Gastroesophageal sphincter (tissue), 4 donors: ENCODE measurements around the gene NIPAL4. TPM values are rescaled to one million over a fixed set of nuclear protein-coding genes. Genes with fewer than 3 reads are reported as not detected.
"Not testable (repeated sequence)": the region's sequence is repeated elsewhere in the genome, so short reads cannot be mapped to it uniquely, and the experiment has no call there.

Source experiments
- ATAC-seq: fragments of 150-250 bp; one replicate; pipeline ENCODE4 v1.9.1; 2016; ENCODE audit warnings: mild to moderate bottlenecking, moderate library complexity
- H3K27ac ChIP-seq, 4 donors: fragments of 200-600 bp; sonication (generic) in 3 of 4; 1 replicate in 3 of 4; 2 replicates in 1 of 4; pipeline ENCODE4 v1.5.1; 2016 to 2019
- H3K27me3 ChIP-seq: fragments of 200-600 bp; sonication (generic); one replicate; pipeline ENCODE4 v1.5.1; 2019
- H3K36me3 ChIP-seq, 2 donors: fragments of 200-600 bp; sonication (generic); one replicate each; pipeline ENCODE4 v1.5.1; 2019; ENCODE audit warnings: control low read depth in 1 of 2
- H3K4me1 ChIP-seq, 3 donors: fragments of 200-600 bp; sonication (generic); 1 replicate in 2 of 3; 2 replicates in 1 of 3; pipeline ENCODE4 v1.5.1; 2016 to 2019; ENCODE audit warnings: control low read depth in 2 of 3
- H3K4me3 ChIP-seq, 2 donors: fragments of 200-600 bp; sonication (generic); one replicate each; pipeline ENCODE4 v1.5.1; 2019; ENCODE audit warnings: mild to moderate bottlenecking in 1 of 2, moderate library complexity in 1 of 2
- H3K9me3 ChIP-seq, 3 donors: fragments of 200-600 bp; sonication (generic); one replicate each; pipeline ENCODE4 v1.5.1; 2017 to 2019; ENCODE audit warnings: control low read depth in 2 of 3
- EP300 ChIP-seq: sonication (generic); formaldehyde crosslinking; IDR thresholded peaks from one replicate; pipeline ENCODE4 v1.6.1; 2017; ENCODE audit warnings: antibody characterized with exemption, mild to moderate bottlenecking
- POLR2A ChIP-seq, 2 donors: fragments of 450-650 bp; IDR thresholded peaks; one replicate each; pipeline ENCODE4 v1.6.1; 2017; ENCODE audit warnings: antibody characterized with exemption in 2 of 2, mild to moderate bottlenecking in 2 of 2, moderate library complexity in 1 of 2
- POLR2AphosphoS5 ChIP-seq: sonication (generic); formaldehyde crosslinking; IDR thresholded peaks from one replicate; pipeline ENCODE4 v1.6.1; 2017; ENCODE audit warnings: antibody characterized with exemption
- WGBS, 2 donors: methylation state at CpG; one replicate each; pipeline ENCODE4 v1.1.5; 2018; ENCODE audit warnings: low coverage in 1 of 2; 5-methylcytosine and 5-hydroxymethylcytosine counted together
- total RNA-seq, 4 donors: library from RNA; depleted of rRNA; stranded (reverse); fragments of >200 nt; gene quantifications; one replicate each; pipeline ENCODE4 v1.1.0, GENCODE V29; 2016
- TF ChIP-seq, protein P1 (sequence below), 4 experiments: fragments of 200-600 bp in 2 of 4; fragments of 450-650 bp in 2 of 4; sonication (generic) in 1 of 4; IDR thresholded peaks; one replicate each; pipeline ENCODE4 v1.5.1; 2017 to 2019; ENCODE audit warnings: antibody characterized with exemption in 4 of 4, mild to moderate bottlenecking in 2 of 4, moderate library complexity in 2 of 4

NIPAL4 gene
- 1 to 10 TPM; 1.2 to 4.8 (median 2.7) TPM for total RNA-seq

- peak within 1 kb of the TSS; percentile 35 to 68 for H3K4me3 ChIP-seq
- peak within 1 kb of the TSS in 3 of 4 donors; percentile 49 to 78 (median 68) for H3K27ac ChIP-seq
- H3K4me1 ChIP-seq: peaks cover 0 to 51% (median 16%) of the 10 kb centered on the region in 3 donors
- H3K36me3 ChIP-seq: no peaks in the 10 kb centered on the region
- H3K27me3 ChIP-seq: peaks cover 3% of the 10 kb centered on the region
- peak; percentile 49 for ATAC-seq
- TF ChIP-seq POLR2A (IDR thresholded peaks at IDR 0.05) (no peak), POLR2AphosphoS5 (peak; percentile 28)
- no peaks in the 10 kb centered on the region for H3K9me3 ChIP-seq
- 9 to 10% methylated on average over 8 to 23 of the region's 54 CpGs for WGBS, 2 donors
Observed at GRCh38 chr5:157459715-157460599, at the start of gene NIPAL4. TSS of gene NIPAL4 (plus strand) at chr5:157460213. CDS start at chr5:157460321, 108 bp downstream.

DNA sequence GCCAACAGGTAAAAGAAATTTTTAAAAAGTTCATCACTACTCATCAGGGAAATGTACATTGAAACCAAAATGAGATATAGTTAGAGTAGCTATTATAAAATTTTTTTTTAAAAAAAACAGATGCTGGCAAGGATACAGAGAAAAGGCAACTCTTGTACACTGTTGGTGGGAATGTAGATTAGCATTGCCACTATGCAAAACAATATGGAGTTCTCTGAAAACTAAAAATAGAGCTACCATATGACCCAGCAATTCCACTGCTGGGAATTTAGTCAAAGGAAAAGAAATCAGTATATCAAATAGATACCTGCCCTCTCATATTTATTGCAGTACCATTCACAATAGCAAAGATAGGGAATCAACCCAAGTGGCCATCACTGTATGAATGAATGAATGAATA, 44.2 kb upstream of the NIPAL4 start:
- H3K27ac ChIP-seq: no peak overlapping the region
- no peaks in the 10 kb centered on the region for H3K9me3 ChIP-seq
- H3K4me3 ChIP-seq: no peak overlapping the region
- TF ChIP-seq POLR2AphosphoS5 (no peak), EP300 (no peak), POLR2A (IDR thresholded peaks at IDR 0.05) (no peak)
- TF ChIP-seq, protein P1, sequence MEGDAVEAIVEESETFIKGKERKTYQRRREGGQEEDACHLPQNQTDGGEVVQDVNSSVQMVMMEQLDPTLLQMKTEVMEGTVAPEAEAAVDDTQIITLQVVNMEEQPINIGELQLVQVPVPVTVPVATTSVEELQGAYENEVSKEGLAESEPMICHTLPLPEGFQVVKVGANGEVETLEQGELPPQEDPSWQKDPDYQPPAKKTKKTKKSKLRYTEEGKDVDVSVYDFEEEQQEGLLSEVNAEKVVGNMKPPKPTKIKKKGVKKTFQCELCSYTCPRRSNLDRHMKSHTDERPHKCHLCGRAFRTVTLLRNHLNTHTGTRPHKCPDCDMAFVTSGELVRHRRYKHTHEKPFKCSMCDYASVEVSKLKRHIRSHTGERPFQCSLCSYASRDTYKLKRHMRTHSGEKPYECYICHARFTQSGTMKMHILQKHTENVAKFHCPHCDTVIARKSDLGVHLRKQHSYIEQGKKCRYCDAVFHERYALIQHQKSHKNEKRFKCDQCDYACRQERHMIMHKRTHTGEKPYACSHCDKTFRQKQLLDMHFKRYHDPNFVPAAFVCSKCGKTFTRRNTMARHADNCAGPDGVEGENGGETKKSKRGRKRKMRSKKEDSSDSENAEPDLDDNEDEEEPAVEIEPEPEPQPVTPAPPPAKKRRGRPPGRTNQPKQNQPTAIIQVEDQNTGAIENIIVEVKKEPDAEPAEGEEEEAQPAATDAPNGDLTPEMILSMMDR (IDR thresholded peaks at IDR 0.05): no peak
- ATAC-seq: no peak
- H3K27me3 ChIP-seq: no peaks in the 10 kb centered on the region
- H3K36me3 ChIP-seq: no peaks in the 10 kb centered on the region
- no peaks in the 10 kb centered on the region for H3K4me1 ChIP-seq

DNA sequence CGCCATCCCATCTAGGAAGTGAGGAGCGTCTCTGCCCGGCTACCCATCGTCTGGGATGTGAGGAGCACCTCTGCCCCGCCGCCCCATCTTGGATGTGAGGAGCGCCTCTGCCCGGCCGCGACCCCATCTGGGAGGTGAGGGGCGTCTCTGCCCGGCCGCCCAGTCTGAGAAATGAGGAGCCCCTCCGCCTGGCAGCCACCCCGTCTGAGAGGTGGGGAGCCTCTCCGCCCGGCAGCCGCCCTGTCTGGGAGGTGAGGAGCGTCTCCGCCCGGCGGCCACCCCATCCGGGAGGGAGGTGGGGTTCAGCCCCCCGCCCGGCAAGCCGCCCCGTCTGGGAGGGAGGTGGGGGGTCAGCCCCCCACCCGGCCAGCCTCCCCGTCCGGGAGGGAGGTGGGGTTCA, 40.5 kb upstream of the NIPAL4 start:
- not testable (repeated sequence) for ATAC-seq, H3K27ac ChIP-seq, H3K36me3 ChIP-seq, H3K4me1 ChIP-seq, H3K27me3 ChIP-seq, H3K9me3 ChIP-seq, H3K4me3 ChIP-seq
- no CpG with 5 or more reads among the region's 30 CpGs for WGBS, 2 donors

DNA sequence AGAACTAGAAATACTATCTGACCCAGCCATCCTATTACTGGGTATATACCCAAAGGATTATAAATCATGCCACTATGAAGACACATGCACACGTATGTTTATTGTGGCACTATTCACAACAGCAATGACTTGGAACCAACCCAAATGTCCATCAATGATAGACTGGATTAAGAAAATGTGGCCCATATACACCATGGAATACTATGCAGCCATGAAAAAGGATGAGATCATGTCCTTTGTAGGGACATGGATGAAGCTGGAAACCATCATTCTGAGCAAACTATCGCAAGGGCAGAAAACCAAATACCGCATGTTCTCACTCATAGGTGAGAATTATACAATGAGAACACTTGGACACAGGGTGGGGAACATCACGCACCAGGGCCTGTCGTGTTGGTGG, 30.1 kb upstream of the NIPAL4 start:
- not testable (repeated sequence) for H3K4me1 ChIP-seq, H3K9me3 ChIP-seq, H3K4me3 ChIP-seq, H3K27me3 ChIP-seq, H3K27ac ChIP-seq, H3K36me3 ChIP-seq, ATAC-seq
- WGBS, 2 donors: 92 to 93% methylated on average over 5 of the region's 5 CpGs

DNA sequence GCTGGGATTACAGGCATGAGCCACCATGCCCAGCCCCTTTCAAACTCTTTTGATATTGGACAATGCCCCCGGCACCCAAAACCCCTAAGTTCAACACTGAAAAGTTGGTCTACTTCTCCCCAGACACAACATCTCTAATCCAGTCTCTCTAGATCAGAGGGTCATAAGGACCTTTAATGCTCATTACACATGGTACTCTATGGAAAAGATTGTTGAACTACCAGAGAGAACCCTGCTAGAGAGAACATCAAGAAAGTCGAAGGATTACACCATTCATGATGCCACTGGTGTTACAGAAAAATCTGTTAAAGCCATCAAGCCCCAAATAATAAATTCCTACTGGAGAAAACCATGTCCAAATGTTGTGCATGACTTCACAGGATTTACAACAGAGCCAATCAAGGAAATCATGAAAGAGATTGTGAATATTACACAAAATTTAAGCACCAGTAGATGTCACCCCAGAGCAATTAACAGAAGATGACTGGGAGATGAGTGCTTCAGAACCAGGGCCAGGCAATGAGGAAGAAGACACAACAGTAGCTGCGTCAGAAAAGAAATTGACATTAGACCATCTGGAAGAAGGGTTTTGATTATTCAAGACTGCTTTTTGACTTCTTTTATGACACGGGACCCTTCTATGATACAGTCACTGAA, 28.3 kb upstream of the NIPAL4 start:
- peak; percentile 74 for ATAC-seq
- H3K4me3 ChIP-seq: no peak overlapping the region
- no peak overlapping the region for H3K27ac ChIP-seq
- H3K27me3 ChIP-seq: no peaks in the 10 kb centered on the region
- H3K36me3 ChIP-seq: no peaks in the 10 kb centered on the region
- no peak for TF ChIP-seq POLR2AphosphoS5
- TF ChIP-seq, protein P1 (IDR thresholded peaks at IDR 0.05): peak; percentile 37 to 70 (median 60)
- H3K4me1 ChIP-seq: no peaks in the 10 kb centered on the region
- H3K9me3 ChIP-seq: no peaks in the 10 kb centered on the region
- WGBS, 2 donors: 29% methylated on average over 3 to 4 of the region's 4 CpGs

- no peak for ATAC-seq
- TF ChIP-seq, protein P1 (IDR thresholded peaks at IDR 0.05): no peak
- no peak for TF ChIP-seq POLR2AphosphoS5
- no peak for TF ChIP-seq POLR2A (IDR thresholded peaks at IDR 0.05)
- TF ChIP-seq EP300: no peak
- no peaks in the 10 kb centered on the region for H3K4me1 ChIP-seq
- no peaks in the 10 kb centered on the region for H3K36me3 ChIP-seq
- H3K27ac ChIP-seq: no peak overlapping the region
- WGBS, 2 donors: 83 to 93% methylated on average over 1 to 4 of the region's 4 CpGs
- H3K27me3 ChIP-seq: no peaks in the 10 kb centered on the region
- no peak overlapping the region for H3K4me3 ChIP-seq
- H3K9me3 ChIP-seq: no peaks in the 10 kb centered on the region
Observed at GRCh38 chr5:157434096-157434495, 25.9 kb upstream of the NIPAL4 start.
